Transverse colon (tissue), 4 donors: ENCODE measurements around the gene NUAK2.

ENCODE experiments used
- CTCF ChIP-seq, 5 experiments: fragments of 200-600 bp in 3 of 5; fragments of 450-650 bp in 2 of 5; sonication (generic) in 3 of 5; IDR thresholded peaks; 1 replicate in 2 of 5; 2 replicates in 3 of 5; pipeline ENCODE4 v1.5.1; 2016 to 2017; ENCODE audit warnings: antibody characterized with exemption in 5 of 5, inconsistent platforms in 3 of 5, mild to moderate bottlenecking in 2 of 5, moderate library complexity in 1 of 5
- EP300 ChIP-seq: sonication (generic); formaldehyde crosslinking; IDR thresholded peaks from one replicate; pipeline ENCODE4 v1.6.1; 2017; ENCODE audit warnings: antibody characterized with exemption, low read depth
- POLR2A ChIP-seq: fragments of 450-650 bp; IDR thresholded peaks from one replicate; pipeline ENCODE4 v1.6.1; 2016; ENCODE audit warnings: antibody characterized with exemption, mild to moderate bottlenecking, moderate library complexity
- POLR2AphosphoS5 ChIP-seq, 3 donors: sonication (generic); formaldehyde crosslinking; IDR thresholded peaks; one replicate each; pipeline ENCODE4 v1.6.1; 2016; ENCODE audit warnings: antibody characterized with exemption in 3 of 3

GRCh38 chr1:205258719-205259118 is 62.8 kb downstream of the NUAK2 start:
- TF ChIP-seq CTCF (IDR thresholded peaks at IDR 0.05) (no peak), POLR2A (no peak), EP300 (no peak), POLR2AphosphoS5 (IDR thresholded peaks at IDR 0.05) (no peak)
